HG03378 (cell line): ENCODE results near the gene TNNT1.
"Not testable (repeated sequence)": the region's sequence is repeated elsewhere in the genome, so short reads cannot be mapped to it uniquely, and the experiment has no call there.

Experiments used
- ATAC-seq: cut with Tn5 transposase; IDR thresholded peaks from one replicate; pipeline ENCODE4 v1.9.1; 2021; ENCODE audit warnings: mild to moderate bottlenecking, moderate library complexity; ENCODE audit not compliant: unreplicated experiment

The TNNT1 gene, protein sequence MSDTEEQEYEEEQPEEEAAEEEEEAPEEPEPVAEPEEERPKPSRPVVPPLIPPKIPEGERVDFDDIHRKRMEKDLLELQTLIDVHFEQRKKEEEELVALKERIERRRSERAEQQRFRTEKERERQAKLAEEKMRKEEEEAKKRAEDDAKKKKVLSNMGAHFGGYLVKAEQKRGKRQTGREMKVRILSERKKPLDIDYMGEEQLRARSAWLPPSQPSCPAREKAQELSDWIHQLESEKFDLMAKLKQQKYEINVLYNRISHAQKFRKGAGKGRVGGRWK

DNA sequence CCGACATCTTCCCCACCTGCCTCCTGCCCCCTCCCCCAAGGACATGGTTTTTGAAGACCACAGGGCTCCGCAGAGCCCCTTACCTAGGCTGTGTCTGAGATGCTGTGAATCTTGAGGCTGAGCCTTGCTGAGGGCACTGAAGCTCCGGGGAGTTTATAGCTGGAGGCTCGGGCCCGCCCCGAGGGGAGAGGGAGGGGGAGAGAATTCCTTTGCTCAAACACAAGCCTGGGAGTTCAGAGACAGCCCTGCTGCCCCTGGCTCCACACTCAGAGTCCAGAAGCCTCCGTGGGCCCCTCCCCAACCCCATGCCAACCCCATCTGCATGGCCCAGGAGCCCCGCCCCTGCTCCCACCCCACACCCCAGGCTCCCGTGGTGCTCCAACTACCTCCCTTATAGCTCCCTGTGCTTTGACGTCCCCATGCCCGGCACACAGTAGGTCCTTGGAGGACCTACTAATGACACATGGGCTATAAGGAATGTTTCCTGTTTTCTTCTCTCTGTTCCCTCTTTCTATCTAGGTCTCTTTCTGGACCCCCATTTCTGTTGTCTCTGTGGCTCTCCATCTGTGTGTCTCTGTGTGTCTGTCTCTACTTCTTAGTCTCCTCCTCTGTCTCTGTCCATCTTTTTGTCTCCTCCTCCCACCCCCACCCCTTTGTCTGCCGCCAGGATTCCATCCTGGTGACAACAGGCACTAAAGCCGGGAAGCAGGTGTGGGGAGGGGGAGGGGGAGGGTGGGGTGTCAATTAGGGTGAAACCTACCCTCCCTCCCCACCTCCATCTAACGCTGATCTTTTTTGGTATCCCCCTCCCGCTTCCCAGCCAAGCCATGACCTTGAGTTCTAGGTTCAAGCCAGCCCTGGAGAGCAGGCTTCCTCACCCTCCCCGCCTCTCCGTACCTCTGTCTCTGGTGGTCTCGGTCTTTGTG, at the start of gene TNNT1:
TSS of gene TNNT1 (minus strand) at position 129 of the 926 bp plus-strand sequence. CDS start 2,049 bp downstream, outside the sequence.
- ATAC-seq = no peak

DNA sequence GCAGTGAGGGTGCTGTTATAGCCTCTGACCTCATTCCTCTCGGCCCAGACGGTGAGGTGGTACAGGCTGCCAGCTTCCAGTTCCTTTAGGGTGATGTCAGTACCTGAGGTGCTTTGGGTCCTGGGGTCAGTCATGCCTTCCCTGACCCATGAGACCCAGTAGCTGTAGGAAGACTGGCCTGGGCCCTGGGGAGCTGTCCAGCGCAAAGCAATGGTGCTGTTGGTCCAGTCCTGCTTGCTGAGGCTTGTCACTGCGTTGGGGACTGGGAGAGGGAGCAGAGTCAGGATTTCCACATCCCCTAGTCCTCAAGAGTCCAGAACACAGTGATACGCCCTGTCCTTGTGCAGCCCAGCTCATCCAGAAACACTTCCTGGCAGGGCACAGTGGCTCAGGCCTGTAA, 49.6 kb upstream of the TNNT1 start:
- no peak for ATAC-seq

DNA sequence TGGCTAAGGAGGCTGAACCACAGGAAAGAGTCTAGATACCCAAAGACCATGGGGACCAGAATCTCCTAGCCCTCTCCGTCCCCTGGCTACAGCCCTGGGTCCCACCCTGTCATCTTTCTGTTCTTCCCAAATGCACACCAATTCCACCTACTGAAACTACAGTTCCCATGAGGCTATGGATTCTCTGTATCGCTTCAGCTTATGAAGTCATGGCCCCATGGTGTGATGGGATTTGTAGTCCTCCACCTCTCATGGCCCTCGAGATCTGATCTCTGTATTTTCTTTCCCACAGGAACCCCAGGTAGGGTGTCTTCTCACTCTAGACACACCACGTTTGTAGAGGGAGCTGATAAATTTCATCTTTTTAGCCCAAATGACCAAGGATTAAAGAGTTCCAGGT, 48.5 kb upstream of the TNNT1 start:
- ATAC-seq = no peak

DNA sequence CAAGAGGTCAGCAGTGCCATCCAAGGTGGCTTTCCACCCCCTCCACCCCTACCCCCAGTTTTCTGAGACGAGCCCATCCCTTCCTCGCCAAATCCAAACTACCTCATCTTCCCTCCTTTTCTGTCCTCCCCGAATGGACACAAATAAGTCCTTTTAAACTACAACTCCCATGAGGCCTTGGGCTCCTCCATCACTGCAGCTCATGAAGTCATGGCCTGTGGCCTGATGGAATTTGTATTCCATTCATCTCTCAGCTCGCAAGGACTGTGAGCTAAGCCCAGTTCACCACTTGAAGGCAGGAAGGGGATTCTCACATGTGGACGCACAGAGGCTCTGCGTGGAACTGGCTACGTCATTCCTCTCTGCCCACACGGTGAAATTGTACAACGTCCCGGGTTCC, 47.8 kb upstream of the TNNT1 start:
- no peak for ATAC-seq

DNA sequence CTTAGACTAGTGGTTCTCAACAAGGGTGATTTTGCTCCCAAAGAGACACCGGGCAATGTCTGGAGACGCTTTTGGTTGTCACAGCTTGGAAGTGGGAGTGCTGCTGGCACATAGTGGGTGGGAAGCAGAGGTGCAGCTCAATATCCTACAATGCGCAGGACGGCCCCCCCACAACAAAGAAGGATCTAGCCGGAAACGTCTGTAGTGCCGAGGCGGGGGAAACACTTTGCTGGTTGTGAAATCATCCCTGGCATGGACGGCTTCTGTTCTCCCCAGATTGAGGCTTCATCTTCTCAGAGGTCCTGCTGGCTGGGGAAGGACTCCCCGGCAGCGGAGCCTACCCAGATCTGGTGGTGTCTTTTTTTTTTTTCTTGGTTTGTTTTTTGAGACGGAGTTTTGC, 44.5 kb upstream of the TNNT1 start:
- no peak for ATAC-seq

DNA sequence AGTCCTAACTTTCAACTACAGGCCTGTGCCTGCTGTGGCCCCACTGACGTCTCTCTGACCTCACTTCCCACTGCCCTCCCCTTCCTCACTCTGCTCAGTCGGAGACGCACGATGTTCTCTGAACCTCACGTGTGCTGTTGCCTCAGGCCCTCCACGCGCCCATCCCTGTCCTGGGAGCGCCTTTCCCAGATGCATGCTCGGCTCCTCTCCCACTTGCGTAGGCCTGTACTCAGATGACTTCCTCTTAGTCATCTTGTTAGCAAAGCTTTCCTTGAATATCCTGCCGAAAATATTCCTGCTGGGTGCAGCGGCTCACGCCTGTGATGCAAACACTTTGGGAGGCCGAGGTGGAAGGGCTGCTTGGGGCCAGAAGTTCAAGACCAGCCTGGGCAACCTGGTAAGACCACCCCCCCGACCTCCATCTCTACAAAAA, 40.4 kb upstream of the TNNT1 start:
- no peak for ATAC-seq

DNA sequence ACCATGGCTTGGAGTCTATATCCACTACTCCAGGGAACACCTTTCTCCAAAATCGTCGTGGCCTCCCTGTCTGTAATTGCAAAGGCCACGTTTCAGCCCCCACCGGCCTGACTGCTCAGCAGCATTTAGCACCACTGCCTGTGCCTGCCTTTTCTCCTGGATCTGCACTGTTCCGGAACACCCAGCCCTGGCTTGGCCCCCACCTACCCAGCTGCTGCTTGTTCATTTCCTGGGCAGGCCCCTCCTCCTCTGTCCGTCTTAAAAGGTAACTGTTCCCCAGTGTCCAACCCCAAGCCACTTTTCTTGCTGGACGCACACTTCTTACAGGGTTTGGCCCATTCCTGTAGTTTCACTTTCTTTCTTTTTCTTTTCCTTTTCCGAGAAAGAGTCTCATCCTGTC, 39.6 kb upstream of the TNNT1 start:
- no peak for ATAC-seq

DNA sequence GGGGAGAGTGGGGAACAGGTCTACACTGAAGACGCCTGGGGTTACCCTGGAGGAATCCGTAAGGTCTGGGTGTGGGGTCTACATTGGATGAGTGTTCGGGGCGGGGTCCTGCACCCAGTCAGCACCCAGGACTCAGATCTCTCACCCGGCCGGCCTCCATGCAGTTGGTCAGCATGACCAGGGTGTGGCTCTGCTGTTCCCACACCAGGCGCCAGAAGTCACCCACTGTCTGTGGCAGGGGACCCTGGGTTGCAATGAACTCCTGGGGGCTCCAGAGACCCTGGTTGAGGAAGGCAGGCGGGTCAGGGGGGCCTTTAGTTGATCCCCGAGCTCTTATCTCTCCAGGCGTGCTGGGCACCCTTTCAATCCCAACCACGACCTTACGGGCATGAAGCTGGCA, 37.1 kb upstream of the TNNT1 start:
- ATAC-seq = no peak

DNA sequence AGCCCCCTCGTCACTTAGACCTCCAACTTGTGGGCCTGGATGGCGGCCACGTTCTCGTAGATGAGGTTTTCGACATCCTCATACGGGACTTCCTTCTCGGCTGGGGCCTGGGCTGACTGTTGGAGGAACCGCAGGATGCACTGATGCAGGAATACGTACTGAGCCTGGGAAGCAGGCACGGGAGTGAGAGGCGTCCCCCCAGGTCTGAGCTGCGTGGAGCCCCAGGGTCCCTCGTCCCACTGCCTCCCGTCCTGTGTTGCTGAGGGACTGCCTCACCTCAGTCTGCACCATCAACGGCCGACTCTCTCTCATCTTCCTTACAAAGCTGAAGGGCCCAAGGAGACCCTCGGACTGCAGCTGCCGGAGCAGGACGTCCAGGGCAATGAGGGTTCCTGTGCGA, 32.7 kb upstream of the TNNT1 start:
- no peak for ATAC-seq

DNA sequence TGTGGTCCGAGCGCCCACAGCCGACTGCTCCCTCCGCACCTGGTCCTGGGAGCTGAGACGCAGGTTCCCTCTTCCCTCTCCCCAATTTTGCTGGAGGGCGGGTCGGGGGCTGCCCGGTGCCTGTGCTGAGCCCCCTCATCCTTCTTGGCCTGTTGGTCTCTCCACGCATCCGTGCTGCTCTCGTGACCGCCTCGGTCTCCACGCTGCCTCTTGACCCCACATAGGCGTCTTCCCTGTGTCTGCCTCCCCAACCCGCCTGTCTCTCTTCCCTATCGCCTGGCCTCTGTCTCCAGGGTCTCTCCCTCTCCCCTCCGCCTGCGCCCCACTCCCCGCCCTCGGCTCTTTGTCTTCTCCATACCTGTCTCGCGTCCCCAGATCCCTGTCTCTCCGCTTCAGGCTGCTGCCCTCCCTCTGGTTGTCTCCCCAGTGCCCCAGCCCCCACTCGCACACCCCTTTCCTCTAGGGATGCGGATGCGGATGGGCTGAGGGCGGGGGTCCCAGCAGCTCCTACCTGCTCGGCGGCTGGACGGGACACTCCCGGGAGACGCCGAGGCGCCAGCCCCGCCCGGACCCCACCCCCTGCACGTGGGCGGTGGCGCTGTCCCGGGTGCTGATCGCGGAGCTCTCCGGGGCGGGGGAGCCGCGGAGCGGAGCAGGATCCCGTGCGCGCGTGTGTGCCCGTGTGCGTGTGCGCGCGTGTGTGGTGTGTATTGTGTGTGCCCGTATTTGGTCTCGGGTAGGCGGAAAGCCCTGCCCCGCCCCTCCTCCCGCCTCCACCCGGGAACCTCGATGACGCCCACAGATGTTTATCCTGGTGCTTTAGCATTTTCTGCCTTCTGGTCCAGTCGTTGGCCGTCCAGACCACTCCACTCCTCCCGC, 30.8 kb upstream of the TNNT1 start, which contains the start of gene SYT5:
TSS of gene SYT5 (minus strand) at position 684 of the 879 bp plus-strand sequence. CDS start 1,248 bp downstream, outside the sequence.
- ATAC-seq = no peak

DNA sequence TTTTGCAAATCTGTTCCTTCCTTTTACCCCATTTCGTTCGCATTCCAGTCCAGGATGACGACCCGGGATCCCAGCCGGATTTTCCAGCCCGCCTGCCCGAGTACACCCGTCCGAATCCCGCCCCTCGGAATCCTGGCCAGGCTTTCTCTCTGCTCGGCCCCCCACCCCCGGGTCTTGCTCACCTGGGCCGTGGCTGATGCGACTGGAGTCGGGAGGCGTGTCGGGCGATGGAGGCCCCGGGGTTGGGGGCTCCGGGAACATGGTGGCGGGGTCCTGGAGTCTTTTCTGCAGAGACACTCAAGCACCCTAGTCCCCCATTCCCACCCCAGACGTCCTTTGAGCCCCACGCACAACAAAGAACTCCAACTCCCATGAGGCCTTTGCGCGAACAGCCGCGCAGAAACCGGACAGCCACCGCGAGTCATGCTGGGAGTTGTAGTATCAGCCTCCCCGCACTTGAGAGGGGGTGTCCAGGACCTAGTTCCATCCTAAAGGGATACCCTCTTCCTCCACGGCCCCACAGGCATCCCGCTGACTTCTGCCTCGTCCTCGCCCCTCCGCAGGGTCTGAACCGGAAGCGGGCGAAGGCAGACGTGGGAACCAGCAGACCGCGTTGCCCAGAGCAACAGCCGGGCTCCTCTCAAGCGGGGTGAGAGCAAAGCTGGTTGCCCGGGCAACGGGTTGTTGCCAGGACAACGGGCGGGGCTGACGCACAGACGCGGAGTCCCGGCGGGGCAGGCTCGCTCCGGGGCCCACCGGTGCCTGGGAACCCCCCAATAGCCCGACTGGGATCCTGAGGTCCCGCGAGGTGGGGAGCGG, 30.0 kb upstream of the TNNT1 start:
- no peak for ATAC-seq

DNA sequence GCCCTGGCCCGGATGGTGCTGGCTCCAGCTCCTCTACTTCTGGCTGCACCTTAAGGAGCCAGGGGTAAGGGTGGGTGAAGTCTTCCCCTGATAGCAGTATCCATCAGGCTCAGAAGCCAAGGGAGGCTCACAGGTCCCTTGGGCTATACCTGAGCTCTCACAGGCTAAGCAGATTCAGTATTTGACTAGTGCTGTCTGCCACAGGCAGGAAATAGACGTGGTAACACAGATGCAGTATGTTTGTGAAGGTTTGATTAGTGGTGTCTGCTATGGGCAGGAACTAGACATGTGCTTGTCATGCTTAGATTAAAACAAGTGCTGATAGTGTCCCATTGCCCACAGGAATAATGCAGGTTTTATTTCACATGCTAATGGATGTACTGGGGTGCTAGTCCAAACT, 27.1 kb upstream of the TNNT1 start:
- no peak for ATAC-seq

DNA sequence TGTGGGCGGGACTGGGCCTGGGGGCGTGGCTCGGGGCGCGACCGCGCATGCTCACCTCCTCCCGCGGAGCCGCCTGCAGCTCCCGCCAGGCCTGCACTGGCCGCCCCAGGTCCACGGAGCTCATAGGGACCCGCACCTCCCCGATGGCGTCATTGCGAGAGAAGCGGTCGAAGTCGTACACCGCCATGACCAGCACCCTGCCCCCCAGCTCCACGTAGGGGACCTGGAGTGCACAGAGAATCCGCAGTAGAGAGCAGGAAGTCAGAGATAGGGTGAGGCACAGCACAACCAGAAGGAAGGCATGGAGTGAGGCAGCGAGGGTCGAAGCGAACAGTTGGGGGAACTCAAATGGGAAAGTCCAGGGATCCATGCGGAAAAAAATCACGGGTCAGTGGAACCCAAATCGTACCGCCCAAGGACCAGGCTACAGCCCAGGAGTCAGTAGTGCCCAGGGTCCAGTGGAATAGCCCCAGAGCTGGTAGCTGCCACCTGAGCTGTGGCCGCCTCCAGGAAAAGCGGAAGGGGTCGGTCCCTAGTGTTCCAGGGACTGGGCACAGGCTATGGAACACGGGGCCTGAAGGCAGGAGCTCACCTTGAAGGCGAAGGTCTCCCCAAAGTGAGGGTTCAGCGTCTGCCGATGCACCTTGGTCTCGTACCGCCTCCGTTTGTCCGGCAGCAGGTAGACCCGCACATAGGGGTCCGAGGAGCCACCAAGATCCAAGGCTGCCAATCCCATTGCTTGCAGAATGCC, 26.3 kb upstream of the TNNT1 start:
- no peak for ATAC-seq

DNA sequence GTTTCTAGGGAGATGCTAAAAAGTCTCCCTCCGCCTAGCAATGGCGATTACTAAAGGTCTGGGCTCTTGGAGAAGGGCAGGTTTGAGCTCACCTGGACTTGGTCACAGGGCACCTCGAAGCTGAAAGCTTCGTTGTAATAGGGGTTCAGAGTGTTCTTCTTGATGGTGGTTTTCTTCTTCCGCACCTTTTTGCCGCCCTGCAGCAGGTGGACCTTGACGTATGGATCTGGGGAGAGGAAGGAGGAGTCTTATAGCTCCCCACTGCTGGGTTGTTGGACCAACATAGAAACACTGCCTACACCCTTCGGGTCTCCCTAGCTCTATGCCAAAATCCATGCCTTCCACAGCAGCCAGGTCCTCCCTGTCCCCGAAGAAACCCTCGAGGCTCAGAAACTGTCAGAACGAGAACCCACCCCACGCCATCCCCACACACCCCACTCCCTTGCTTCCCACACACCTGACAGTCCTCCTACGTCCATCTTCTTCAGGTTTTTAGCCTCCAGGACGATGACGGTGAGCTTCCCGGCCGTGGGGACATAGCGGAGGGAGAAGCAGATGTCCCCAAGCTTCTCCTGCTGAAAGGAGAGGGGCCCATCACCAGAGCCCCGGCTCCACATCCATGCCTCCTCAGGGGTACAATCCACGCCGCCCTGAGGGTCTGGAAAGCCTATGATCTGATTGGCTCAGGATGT, 25.6 kb upstream of the TNNT1 start:
- ATAC-seq = no peak

DNA sequence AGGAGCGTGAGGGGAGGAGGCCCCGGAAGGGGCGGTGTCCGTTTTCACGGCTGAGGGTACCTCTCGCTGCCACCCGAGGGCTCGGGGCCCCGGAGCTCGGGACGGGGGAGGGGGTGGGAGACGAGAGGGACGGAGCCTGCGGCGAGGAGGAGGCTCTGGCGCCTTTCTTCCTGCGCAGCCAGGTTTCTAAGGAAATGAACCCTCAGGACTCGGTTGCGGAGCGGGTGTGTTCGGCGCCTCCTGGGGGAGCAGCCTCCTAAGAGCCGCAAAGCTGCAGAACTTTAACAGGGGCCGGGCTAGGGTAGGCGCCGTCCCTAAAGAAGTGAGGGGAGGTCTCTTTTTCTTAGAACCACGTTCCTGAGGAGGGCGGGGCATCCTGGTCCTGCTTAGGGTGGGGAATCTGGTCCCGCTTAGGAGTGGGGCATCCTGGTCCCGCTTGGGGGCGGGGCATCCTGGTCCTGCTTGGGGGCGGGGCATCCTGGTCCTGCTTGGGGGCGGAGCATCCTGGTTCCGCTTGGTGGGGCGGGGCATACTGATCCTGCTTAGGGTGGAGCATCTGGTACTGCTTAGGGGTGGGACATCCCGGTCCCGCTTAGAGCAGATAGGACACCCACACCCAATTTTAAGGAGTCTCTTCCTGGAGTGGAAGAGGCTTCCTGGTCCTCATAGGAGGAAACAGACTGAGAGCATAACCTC, 24.9 kb upstream of the TNNT1 start:
- ATAC-seq = no peak

DNA sequence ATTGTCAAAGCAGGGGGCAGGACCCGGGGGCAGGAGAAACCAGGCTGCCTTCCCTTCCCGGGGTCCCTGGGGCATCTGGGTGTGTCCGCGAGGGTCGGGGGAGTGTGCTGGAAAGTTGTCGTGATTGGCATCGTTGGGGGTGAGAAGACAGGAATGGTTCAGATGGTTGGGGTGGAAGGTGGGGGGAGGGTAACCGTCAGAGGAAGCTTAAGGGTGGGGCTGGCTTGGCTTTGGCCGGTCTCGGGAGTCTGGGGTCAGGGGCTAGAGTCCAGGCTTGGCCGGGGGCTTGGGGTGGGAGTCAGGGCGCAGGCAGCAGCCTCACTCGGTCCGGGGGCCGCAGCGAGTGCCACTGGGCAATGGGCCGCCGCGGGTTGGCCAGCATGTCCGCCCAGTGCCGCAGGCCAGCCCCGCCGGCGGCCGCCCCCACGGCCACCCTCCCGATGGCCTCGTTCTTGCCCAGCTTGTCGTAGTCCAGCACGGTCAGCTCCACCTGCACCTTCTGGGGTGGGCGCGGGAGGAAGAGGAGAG, 24.2 kb upstream of the TNNT1 start:
- ATAC-seq = no peak

DNA sequence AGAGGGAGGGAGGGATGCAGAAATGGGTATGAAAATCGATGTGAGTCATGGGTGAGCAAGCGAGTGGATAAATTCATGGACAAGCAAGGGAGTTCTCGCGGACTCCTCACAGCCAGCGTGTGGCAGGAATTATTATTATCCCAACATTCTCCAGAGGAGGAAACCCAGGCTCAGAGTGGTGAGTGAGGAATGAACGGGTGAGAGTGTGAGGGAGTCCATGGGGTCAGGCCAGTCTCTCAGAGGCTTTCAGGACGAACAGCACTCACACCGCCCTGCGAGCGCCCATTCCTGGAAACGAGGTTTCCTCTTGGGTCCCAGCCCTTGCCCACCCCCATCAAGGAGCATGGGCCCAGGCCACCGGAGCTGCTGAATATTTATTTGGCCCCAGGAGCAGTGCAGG, 23.7 kb upstream of the TNNT1 start:
- no peak for ATAC-seq

DNA sequence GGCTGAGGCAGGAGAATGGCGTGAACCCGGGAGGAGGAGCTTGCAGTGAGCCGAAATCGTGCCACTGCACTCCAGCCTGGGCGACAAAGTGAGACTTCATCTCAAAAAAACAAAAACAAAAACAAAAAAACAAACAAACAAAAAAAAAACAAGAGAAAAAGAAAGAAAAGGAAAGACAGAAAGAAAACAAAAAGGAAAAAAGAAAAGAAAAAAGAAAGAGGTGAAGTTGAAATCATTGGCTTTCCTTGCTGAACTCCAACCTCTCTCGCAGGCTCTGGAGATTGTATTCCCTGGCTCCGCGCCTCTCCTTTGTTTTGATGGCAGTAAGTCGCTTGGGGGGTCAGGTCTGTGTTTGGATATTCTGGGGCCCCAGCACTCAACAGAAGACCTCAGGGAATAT, 23.3 kb upstream of the TNNT1 start:
- not testable (repeated sequence) for ATAC-seq
